CD4-positive, alpha-beta T cell treated with Interferon gamma for 1 hour (primary cell): ENCODE results near the gene CNOT2.

Experiments
- DNase-seq: peaks from one replicate; pipeline ENCODE4 v3.0.0-alpha.2; 2020

The CNOT2 gene

DNA sequence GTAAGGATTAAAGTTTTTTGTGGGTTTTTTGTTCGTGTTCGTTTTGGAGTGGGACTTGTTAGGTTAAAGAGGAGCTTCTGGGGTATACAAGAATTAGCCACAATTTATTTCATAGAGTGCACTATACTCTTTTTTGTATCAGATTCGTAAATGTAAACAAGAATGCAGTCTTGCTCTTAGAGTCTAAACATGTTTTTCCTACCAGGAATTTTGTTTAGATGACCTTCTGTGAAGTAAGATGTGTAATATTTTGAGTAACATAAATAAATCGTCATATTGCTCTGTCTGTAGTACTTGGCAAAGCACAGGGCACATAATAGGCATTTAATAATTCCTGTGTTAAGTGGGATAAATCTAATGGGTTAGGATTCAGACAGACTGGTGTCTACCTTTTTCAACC is 9.6 kb downstream of the CNOT2 start:
- DNase-seq, result no peak

DNA sequence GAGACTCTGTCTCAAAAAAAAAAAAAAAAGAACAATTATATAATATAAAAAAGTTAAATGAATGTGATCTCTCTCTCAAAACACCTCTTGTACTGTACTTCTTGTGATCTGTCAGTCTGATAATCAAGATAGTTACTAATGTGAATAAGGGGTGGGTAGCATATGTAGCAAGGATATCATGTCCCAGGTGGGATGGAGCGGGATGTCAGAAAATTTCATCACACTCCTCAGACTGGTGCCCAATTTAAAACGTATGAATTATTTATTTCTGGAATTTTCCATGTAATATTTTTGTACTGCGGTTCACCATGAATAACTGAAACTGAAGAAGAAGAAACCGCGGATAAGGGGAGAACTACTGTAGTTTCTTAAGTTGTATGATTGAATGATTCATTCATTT is 11.0 kb downstream of the CNOT2 start:
- DNase-seq, result no peak

DNA sequence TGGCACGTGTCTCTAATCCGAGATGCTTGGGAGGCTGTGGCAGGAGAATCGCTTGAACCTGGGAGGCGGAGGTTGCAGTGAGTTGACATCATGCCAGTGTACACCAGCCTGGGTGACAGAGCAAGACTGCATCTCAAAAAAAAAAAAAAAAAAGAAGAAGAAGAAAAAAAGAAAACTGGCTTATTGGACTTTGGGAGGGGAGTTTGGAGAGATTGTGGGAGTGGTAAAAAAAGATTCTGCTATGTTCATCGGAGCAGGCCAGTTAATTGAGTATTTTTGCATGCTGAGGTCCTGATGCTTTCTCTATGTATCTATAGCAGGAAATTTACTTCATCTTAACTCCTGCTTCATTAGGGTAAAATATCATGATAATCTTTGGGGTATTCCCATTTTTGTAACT is 11.6 kb downstream of the CNOT2 start:
- DNase-seq, result no peak

DNA sequence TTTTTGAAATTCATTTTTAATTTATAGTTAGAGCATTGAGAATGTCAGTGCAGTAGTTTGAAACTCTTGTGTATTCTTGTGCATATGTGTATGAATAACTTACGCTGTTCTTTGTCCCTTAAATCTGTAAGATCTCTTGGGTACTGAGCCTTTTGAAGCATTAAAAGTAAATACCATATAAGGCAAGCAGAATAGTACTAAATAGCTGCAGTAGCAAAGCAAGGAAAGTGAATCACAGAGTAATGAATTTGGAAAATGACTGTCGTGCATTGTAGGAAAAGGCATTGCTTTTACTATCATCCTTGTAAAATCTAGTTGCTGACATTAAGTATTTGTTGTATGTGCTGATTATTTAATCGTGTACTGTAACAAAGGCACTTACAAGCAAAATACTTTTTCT is 12.1 kb downstream of the CNOT2 start:
- no peak for DNase-seq

DNA sequence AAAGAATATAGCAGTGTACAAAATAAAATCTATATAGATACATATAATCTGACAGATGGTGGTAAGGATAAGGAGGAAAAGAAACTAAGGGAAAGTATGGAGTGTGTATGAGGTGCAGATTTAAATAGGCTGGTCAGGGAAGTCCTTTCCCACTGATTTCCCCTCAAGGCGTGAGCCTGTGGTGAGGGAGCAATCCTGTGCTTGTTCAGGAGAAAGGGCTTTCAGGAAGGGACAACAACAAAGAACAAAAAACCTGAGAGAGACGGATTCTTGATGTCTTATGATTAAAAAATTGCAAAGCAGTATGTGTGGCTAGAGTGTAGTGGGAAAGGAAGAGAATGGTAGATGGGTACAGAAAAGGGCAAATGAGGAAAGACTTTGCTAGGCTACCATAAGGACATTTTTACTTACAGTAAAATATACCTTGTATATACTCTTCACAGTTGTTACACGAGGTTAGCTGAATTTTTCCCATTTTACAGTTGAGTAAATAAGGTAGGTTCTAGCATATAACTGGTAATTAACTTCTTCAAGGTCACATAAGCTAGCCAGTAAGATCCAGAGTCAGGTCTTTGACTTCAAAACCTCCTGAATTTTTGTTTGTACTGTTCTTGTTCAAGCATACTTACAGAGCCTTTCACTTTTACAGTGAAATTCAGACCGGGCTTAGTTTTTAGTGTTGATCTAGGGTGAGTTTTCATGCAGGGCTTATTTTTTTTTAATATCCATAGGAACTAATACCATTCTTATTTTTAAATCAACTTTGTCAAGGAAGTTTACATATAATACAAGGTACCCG is 15.6 kb downstream of the CNOT2 start:
- DNase-seq, result no peak

DNA sequence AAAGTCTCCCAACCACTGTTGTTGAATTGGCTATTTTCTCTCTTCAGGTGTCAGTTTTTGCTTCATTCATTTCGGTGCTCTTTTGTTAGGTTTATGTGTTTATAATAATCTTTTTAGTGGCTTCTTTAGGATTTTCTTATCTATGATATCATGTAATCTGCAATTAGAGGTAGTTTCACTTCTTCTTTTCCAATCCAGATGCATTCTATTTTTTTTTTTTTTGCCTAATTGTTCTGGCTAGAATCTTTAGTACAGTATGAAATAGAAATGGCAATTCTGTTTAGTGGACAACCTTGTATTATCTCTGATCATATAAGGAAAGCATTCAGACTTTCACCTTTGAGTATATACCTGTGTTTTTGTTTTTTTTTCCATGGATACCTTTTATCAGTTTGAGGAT is 17.4 kb downstream of the CNOT2 start:
- DNase-seq, result no peak

DNA sequence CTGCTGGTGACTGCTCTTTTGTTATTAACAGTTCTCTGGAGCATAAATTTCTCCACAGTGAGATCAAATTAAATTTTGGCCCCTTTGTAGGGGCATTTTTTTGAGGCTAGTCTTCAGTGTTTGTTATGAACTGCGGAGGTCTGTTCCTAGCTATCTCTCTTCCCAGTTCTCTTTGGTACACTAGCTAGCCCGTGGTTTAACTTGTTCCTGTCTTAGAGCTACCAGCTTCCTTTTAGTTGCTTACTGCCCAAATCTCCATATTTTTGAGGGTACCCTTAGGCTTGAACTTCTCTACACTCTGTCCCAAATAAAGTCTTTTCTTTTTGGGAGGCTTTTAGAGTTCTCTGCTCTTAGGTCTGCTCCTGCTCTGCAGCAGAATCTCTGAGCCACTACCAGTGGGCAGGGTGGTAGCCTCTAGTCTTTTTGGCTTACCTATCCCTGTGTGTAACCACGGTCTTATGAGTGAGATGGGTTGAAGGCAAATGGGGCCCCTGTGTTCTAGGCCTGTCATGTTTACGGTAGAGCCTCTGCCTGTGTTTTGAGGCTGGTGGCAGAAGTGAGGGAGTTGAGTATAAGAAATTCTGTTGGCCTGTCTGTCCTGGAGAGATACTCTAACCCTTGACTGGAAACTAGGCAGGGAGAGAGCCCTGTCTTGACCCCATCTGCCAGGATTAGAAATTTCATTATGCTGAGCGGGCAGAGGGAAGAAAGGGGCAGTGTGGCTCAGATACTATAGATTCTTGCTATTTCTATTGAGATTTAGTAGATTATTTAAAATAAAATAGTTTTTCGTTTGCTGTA is 21.0 kb downstream of the CNOT2 start:
- no peak for DNase-seq

DNA sequence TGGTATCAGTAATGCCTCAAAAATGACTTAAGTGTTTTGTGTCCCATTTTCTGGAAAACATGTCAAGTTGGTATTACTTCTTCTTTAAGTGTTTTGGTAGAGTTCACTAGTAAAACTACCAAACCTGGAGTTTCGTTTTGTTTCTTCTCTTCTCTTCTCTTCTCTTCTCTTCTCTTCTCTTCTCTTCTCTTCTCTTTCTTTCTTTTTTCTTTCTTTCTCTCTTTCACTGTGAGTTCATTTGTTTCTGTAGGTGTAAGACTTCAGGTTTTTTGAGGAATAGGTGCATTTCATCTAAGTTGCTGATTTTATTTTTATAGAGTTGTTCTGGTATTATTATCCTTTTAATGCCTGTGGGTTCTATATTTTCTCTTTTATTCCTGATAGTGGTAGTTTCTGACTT is 21.9 kb downstream of the CNOT2 start:
- DNase-seq, result no peak

DNA sequence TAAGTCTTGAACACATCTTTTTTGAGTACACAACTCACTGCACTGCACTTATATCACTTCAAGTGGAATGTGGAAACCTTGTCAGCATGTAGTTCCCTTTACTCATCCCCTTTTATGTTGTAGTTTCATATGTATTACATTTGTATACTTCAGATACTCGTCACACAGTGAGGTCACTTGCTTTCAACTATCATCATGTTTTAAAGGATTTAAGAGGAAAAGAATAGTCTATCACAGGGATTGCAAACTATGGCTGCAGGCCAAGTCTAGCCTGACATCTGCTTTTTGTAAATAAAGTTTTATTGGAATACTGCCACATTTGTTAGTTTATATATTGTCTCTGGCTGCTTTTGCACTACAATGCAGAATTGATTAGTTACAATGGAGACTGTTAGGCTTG is 24.3 kb downstream of the CNOT2 start:
- DNase-seq, result no peak

DNA sequence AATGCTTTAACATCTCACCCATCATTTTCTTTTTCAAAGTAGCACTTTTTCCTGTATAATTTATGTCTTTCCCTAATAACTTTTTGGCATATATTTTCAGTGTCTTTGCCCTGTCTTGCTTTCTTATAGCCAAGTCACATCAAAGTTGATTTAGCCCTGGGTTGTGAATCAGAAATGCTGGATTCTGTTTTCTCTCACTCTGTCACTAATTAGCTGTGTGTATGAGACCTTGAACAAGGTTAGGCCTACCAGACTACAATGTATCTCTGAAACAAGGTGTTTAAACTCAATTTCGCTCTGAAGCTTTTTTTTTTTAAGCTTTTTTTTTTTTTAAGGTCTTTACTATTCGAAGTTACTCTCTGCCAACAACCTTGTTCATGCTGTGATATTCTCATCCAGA is 25.7 kb downstream of the CNOT2 start:
- no peak for DNase-seq

DNA sequence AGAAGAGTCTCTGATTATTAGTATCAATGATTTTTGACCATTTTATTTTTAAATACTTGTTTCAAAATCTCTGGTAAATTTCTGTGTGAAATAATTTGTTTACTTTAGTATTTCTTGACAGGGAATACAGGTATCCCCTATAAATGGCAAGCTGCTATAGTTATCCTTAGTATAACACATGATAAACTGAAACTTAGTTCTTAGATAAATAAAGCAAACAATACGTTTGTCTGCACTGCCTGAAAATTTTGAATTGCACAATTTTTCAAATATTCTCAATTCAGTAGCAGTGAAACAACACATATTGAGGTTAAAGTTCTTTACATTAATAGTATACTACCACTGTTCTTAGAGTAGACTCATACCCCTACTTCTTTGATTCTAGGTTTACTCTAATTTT is 26.9 kb downstream of the CNOT2 start:
- DNase-seq, result no peak

DNA sequence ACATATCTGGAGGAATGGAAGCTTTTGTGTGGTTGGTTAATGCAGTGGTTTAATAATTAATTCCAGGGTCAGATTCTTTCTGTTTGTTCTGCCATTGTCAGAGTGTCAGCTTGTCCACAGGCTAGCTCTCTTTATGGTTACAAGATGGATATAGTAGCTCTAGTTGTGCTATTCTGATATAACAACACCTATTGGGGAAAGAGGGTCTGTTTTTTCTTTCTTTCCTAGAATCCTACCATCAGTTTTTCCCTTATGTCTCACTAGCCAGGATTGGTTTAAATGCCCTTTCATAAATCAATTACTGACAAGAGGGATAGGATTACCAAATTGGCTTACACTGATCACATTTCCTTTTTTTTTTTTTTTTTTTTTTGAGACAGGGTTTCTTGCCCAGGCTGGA is 27.8 kb downstream of the CNOT2 start:
- no peak for DNase-seq

DNA sequence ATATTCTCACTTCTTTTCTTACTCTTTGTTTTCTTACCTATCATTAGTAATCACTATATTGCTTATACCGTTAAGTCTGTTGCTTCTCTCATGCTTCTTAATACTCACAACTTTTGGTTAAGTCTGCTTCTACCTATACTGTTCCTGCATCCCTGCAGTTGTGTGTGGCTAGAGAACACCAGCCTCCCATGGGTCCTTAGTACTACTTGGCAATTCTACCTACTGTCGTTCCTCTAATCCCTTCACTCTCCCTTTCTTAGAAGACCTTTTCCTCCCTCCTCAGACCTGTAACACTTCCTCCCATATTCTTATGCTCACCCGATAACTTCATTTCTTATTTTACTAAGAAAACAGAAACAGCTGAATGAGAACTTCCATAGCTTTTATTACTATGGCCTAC is 29.3 kb downstream of the CNOT2 start:
- DNase-seq, result no peak

DNA sequence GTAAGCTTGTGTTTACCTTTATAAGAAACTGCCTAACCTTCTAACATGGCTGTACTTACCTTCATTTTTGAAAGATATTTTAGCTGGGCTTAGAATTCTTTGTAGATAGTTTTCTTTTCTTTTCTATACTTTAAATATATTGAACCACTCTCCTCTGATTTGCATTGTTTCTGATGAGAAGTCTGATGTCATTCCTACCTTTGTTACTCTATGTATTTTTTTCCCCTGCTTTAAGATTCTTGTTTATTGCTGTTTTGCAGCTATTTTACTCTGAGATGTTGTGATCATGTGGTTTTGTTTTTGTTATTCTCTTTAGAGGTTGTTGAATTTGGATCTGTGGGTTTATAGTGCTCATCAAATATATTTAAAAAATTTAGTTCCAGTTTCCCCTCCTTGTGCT is 31.8 kb downstream of the CNOT2 start:
- DNase-seq, result no peak

DNA sequence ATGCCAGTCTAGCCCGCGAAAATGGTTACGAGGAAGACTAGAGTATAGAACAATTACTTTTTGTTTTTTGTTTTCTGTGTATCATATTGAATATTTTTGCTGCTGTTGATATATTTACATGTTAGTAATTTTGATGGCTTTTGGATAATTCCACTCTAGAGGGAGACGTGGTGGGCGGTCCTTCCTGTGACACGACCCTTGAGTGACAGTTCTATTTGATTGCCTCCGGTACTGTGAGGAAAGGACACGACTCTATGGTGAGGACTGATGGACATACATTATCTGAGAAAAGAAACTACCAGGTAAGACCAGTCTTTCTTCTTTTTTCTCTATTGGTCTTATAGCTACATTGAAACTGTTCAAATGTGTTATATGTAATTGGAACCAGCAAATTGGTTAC is 34.7 kb downstream of the CNOT2 start:
- no peak for DNase-seq

DNA sequence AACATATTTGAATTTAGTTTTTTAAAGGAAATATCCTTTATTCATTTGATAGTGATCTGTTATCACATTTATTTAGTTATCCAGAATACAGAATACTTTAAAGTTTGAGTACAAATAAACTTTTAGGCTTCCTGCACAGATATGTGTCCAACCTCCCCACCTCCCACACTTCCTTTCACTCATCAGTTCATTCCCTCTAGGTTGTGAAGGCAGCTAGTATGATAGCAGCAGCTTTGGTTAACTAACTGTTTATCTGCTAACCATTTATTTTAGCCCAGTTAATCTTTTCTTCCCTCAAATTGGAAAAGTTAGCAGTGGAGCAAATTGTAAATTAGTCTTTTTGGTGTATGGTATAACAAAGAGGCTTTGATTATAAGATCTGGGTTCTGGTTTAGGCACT is 35.7 kb downstream of the CNOT2 start:
- DNase-seq, result no peak

DNA sequence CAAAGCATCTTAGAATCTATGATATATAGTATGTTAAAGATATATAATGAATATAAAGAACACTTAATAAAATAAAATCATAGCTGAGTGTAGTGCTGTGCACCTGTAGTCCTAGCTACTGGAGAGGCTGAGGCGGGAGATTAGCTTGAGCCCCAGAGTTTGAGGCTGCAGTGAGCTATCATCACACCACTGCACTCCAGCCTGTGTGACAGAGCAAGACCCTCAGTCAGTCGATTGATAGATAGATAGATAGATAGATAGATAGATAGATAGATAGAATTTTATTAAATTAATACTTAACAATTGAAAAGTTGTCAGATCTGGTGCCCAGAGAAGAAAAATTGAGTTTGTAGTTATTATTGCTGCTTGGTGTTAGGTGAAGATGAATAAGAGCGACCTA is 40.0 kb downstream of the CNOT2 start:
- DNase-seq, result no peak

DNA sequence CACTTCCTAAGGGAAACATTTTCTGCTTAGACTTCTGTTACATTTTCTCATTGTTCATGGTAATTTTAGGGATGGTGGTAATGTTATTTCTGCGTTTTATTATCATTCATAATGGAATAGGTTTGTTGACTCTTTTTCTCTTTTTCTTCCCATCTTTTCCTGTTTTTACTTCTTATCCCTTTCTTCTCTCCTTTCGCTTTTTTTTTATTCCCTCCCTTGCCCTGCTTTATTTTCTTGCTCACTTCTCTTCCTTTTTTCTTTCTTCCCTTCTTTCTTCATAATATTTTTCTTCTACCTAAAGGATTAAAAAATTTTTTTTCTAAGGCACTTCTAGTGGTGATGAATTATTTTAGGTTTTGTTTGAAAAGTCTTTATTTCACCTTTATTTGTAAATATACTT is 45.6 kb downstream of the CNOT2 start:
- DNase-seq, result no peak

DNA sequence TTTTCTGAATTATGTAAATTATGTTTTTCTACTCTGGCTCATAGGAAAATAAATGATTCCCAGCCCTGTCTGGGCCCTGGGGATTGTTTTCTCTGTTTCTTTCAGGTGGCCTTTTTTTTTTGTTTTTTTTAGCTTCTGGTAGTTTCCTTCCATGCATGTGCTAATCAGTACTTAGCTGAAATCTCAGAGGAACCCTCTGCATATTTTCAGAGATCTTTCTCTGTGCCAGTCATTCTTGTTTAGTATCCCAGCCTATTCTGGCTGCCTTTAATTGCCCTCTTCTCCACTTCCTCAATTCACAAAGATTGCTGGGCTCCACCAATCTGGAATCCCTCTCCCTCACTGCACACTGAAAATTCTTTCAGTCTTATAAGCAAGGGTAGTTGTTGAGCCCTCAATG is 46.9 kb downstream of the CNOT2 start:
- no peak for DNase-seq

DNA sequence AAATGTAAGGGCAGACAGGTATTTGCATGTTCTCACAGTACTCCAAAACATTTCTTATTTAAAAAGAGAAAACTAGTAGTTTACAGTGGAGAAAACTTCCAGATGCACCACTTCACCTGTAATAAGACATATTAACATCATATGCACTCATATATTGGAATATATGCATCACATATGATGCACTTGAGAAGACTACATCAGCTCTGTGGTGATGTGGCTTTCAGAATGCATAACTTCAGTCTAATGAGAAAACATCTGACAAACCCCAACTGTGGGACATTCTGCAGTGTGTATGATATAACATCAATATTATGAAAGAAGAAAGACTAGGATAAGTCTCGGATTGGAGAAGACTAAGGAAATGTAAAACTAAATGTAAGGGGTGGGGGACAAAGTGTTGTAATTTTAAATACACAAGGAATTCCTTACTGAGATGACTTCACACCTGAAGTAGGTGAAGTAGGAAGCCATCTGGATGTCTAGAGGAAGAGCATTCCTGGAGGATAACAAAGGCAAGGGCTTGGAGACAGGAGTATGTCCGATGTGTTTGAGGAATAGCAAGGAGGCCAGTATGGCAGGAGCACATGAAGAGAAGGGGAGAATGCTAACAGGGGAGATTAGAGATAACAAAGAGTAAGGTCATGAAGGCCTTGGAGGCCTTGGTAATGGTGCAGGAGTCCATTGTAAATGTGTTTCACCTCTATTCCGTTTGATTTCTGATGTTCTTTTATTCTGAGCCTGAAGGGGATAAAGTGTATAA is 49.0 kb downstream of the CNOT2 start:
- DNase-seq, result no peak

DNA sequence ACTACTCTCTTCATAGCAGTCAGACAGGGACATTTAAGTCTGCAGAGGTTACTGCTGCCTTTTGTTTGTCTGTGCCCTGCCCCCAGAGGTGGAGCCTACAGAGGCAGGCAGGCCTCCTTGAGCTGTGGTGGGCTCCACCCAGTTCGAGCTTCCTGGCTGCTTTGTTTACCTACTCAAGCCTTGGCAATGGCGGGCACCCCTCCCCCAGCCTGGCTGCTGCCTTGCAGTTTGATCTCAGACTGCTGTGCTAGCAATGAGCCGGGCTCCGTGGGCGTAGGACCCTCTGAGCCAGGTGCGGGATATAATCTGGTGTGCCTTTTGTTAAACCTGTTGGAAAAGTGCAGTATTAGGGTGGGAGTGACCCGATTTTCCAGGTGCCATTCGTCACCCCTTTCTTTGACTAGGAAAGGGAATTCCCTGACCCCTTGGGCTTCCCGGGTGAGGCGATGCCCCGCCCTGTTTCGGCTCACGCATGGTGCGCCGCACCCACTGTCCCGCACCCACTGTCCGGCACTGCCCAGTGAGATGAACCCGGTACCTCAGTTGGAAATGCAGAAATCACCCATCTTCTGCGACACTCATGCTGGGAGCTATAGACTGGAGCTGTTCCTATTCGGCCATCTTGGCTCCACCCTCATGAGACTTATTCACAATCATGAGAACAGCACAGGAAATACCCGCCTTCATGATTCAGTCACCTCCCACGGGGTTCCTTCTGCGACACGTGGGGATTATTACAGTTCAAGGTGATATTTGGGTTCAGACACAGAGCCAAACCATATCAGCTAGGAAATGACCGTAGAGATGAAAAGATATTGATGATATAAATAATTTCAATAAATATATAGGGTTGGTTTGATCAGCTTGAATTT is 61.7 kb downstream of the CNOT2 start:
- peak; percentile 1 for DNase-seq

DNA sequence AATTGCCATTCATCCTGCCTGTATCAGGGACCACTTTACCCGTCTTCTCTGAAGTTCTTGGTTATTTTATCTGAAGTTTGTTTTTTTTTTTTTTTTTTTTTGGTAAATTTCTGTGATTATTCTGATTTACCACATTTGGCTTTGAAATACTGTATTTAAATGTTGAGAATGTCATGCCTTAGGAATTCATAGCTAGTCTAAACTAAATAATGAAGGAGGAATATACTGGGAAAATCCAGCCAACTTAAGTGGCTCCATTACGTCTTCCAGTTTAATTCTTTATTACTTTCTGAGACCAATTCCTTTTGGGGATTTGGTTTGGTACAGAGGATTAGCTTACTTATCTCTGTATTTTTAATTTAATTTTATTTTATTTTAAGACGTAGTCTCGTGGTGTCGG is 62.6 kb downstream of the CNOT2 start:
- DNase-seq, result no peak

DNA sequence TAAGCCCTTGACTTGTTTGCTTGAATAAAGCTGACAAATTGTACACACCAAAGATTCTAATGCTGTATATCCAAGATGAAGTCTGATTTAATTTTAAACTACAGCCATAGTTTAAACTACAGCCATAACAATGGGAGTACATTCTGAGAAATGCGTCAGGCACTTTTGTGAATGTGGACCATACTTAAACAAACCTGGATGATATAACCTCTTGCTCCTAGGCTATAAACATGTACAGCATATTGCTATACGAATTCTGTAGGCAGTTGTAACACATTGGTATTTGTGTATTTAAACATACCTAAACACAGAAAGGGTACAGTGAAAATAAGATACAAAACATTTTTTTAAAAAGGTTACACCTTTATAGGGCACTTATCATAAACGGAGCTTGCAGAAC is 63.4 kb downstream of the CNOT2 start:
- DNase-seq, result no peak
